ENCODE measurements around the gene ABO.
"Not testable (repeated sequence)": the region's sequence is repeated elsewhere in the genome, so short reads cannot be mapped to it uniquely, and the experiment has no call there.

The ABO gene

DNA sequence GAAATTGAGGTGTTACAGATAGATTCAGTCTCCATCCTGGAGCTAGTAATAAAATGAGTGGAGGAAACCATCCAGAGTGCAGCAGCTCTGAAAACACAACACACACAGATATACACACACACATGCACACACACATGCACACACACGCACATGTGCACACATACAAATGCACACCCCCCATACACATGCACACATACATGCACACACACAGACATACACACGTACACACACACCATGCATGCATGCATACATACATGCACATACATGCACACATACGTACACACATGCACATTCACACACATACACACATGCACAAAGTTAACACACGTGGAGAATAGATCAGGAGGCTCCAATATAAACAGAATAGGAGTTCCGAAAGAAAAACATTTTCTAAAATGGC is 44.9 kb downstream of the ABO start:
- no peak for ATAC-seq (ENCODE audit: insufficient read depth, low read depth)

DNA sequence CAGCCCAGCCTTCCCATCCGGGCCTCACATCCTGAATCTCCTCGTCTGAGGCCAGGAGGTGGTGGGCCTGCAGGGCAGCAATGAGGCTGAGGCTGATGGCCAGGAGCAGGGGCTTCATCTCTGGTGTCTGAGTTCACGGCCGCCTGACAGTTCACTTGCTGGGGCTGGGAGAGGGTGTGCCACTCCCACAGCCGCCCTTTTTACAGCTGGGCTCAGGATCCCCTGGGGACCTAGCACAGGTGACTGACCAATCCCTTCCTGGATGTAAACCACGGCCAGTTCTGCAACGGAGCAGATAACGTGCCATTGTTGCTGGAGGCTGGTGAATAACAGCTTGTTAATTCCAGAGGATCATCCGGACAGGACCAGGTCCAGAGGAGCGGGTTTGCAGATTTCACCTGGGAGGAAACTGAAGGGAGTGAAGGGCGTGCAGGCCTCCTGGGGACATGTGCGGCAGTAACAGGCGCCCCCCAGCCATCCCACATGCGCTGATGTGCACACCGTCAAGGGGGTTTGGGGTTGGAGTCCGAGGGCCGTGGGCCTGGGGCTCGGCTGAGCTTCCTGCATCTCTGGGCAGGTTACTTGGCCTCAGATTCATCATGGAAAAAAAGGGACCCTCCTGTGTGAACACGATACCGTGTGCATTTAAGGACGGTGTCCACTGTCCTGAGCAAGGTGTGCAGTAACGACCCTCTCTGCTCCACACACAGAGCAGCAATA is 46.4 kb downstream of the ABO start:
- H3K4me3 ChIP-seq (ENCODE audit: low read depth in 1 of 2, low read length in 2 of 2); H3K9me3 ChIP-seq (ENCODE audit: insufficient read depth, low read length, severe bottlenecking); H3K9ac ChIP-seq (ENCODE audit: low read depth, low read length); DNase-seq; H3K79me2 ChIP-seq (ENCODE audit: insufficient read depth, low read length); ATAC-seq (ENCODE audit: insufficient read depth, low read depth); H4K20me1 ChIP-seq (ENCODE audit: insufficient read depth, low read length); H3K4me2 ChIP-seq (ENCODE audit: insufficient read depth, low read length); H3K27me3 ChIP-seq (ENCODE audit: insufficient read depth, low read length, poor library complexity); H2AFZ ChIP-seq (ENCODE audit: low read depth, low read length); H3K4me1 ChIP-seq (ENCODE audit: insufficient read depth, low read length); H3K27ac ChIP-seq (ENCODE audit: low read length); H3K36me3 ChIP-seq (ENCODE audit: insufficient read depth, low read length): not testable (repeated sequence)

More for the DNA sequence above, 44.9 kb downstream of the ABO start:
- Histone ChIP-seq H3K27ac (ENCODE audit: low read length) (no peak overlapping the region), H3K36me3 (ENCODE audit: insufficient read depth, low read length) (no peaks in the 10 kb centered on the region), H3K4me3 (ENCODE audit: low read depth in 1 of 2, low read length in 2 of 2) (no peak overlapping the region), H3K4me1 (ENCODE audit: insufficient read depth, low read length) (no peaks in the 10 kb centered on the region), H3K4me2 (ENCODE audit: insufficient read depth, low read length) (no peak overlapping the region), H2AFZ (ENCODE audit: low read depth, low read length) (no peak overlapping the region), H4K20me1 (ENCODE audit: insufficient read depth, low read length) (no peaks in the 10 kb centered on the region), H3K9me3 (ENCODE audit: insufficient read depth, low read length, severe bottlenecking) (no peaks in the 10 kb centered on the region), H3K79me2 (ENCODE audit: insufficient read depth, low read length) (no peaks in the 10 kb centered on the region), H3K27me3 (ENCODE audit: insufficient read depth, low read length, poor library complexity) (no peaks in the 10 kb centered on the region), H3K9ac (ENCODE audit: low read depth, low read length) (no peak overlapping the region)
- DNase-seq: no peak
- no peak for TF ChIP-seq EZH2 (IDR thresholded peaks at IDR 0.05; ENCODE audit: borderline replicate concordance, low read depth, low read length, severe bottlenecking)
- TF ChIP-seq, protein P1, sequence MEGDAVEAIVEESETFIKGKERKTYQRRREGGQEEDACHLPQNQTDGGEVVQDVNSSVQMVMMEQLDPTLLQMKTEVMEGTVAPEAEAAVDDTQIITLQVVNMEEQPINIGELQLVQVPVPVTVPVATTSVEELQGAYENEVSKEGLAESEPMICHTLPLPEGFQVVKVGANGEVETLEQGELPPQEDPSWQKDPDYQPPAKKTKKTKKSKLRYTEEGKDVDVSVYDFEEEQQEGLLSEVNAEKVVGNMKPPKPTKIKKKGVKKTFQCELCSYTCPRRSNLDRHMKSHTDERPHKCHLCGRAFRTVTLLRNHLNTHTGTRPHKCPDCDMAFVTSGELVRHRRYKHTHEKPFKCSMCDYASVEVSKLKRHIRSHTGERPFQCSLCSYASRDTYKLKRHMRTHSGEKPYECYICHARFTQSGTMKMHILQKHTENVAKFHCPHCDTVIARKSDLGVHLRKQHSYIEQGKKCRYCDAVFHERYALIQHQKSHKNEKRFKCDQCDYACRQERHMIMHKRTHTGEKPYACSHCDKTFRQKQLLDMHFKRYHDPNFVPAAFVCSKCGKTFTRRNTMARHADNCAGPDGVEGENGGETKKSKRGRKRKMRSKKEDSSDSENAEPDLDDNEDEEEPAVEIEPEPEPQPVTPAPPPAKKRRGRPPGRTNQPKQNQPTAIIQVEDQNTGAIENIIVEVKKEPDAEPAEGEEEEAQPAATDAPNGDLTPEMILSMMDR (IDR thresholded peaks at IDR 0.05; ENCODE audit: borderline replicate concordance, extremely low read depth, low read length, poor library complexity, severe bottlenecking): no peak

DNA sequence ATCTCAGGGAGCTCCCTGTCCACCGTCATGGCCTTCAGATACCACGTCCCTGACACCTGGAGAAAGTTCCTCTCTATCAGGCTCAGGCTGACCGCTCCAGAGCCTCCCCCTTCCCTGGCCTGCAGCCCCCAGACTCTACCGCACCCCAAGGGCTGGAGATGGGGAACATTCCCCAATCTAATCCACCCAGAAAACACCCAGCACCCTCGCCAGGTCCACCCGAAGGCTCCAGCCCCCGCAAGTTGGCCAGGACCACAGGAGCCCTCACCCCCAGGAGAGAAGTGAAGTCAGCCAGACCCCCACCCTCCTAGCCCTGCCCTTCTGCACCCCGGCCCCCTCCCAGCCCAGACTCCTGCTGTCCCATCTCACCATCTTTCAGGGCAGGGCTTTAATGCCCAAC is 47.0 kb downstream of the ABO start:
- H3K4me1 ChIP-seq (ENCODE audit: insufficient read depth, low read length); H4K20me1 ChIP-seq (ENCODE audit: insufficient read depth, low read length); H3K36me3 ChIP-seq (ENCODE audit: insufficient read depth, low read length); ATAC-seq (ENCODE audit: insufficient read depth, low read depth); H3K27ac ChIP-seq (ENCODE audit: low read length); H3K4me2 ChIP-seq (ENCODE audit: insufficient read depth, low read length); H3K27me3 ChIP-seq (ENCODE audit: insufficient read depth, low read length, poor library complexity); H3K79me2 ChIP-seq (ENCODE audit: insufficient read depth, low read length); H3K9me3 ChIP-seq (ENCODE audit: insufficient read depth, low read length, severe bottlenecking); H3K4me3 ChIP-seq (ENCODE audit: low read depth in 1 of 2, low read length in 2 of 2); H3K9ac ChIP-seq (ENCODE audit: low read depth, low read length); DNase-seq; H2AFZ ChIP-seq (ENCODE audit: low read depth, low read length): not testable (repeated sequence)

DNA sequence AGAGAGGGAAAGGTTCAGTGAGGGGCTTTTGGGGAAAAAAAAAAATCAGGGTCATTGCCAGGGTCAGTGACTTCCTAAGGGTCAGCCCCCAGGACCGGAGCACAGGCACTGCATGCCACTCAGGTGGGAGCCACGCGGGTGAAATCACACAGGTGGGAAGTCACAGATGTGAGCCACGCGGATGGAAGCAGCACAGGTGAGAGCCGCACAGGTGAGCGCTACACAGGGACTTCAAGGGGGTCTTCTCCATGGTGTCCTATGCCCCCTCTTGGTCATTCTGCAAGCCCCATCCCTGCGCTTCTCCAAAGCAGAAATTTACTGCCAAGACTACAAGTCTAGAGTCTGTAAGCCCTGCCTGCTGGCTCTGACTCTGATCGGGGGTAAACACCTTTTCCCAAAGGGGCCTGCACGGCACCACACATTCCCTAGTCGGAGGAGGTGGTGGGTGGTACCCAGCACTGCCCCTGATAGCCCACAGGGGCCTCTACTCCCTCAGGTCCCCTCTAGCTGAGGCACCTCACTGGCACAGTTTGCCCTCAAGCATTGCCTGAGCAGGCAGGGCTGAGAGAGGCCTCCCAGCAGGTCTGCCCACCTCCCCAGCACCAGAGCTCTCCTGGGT is 47.6 kb downstream of the ABO start:
- no peak for ATAC-seq (ENCODE audit: insufficient read depth, low read depth)
- H3K36me3 ChIP-seq (ENCODE audit: insufficient read depth, low read length): no peaks in the 10 kb centered on the region
- H4K20me1 ChIP-seq (ENCODE audit: insufficient read depth, low read length): no peaks in the 10 kb centered on the region
- H3K79me2 ChIP-seq (ENCODE audit: insufficient read depth, low read length): no peaks in the 10 kb centered on the region
- H3K4me1 ChIP-seq (ENCODE audit: insufficient read depth, low read length): no peaks in the 10 kb centered on the region
- H3K4me2 ChIP-seq (ENCODE audit: insufficient read depth, low read length): no peak overlapping the region
- DNase-seq: no peak
- TF ChIP-seq EZH2 (IDR thresholded peaks at IDR 0.05; ENCODE audit: borderline replicate concordance, low read depth, low read length, severe bottlenecking): no peak
- TF ChIP-seq, protein P1 (IDR thresholded peaks at IDR 0.05; ENCODE audit: borderline replicate concordance, extremely low read depth, low read length, poor library complexity, severe bottlenecking): no peak
- H3K27me3 ChIP-seq (ENCODE audit: insufficient read depth, low read length, poor library complexity): no peaks in the 10 kb centered on the region
- H3K9ac ChIP-seq (ENCODE audit: low read depth, low read length): no peak overlapping the region
- no peak overlapping the region for H2AFZ ChIP-seq (ENCODE audit: low read depth, low read length)
- no peak overlapping the region for H3K4me3 ChIP-seq (ENCODE audit: low read depth in 1 of 2, low read length in 2 of 2)
- H3K9me3 ChIP-seq (ENCODE audit: insufficient read depth, low read length, severe bottlenecking): no peaks in the 10 kb centered on the region
- no peak overlapping the region for H3K27ac ChIP-seq (ENCODE audit: low read length)
